HG03460 (cell line): ENCODE measurements around the gene MORC1.
"Not testable (repeated sequence)": the region's sequence is repeated elsewhere in the genome, so short reads cannot be mapped to it uniquely, and the experiment has no call there.

ENCODE experiments used
- ATAC-seq: cut with Tn5 transposase; IDR thresholded peaks from one replicate; pipeline ENCODE4 v1.9.1; 2021; ENCODE audit not compliant: unreplicated experiment

Gene MORC1

GRCh38 chr3:109117939-109118338 is at the start of gene MORC1:
MORC1 (minus strand) TSS chr3:109118134; CDS start chr3:109118059, 75 bp downstream.
- no peak for ATAC-seq

GRCh38 chr3:109165905-109166304 is 48.0 kb upstream of the MORC1 start:
- no peak for ATAC-seq

GRCh38 chr3:109161487-109162123 is 43.7 kb upstream of the MORC1 start:
- no peak for ATAC-seq

GRCh38 chr3:109155828-109156227 is 37.9 kb upstream of the MORC1 start:
- no peak for ATAC-seq

- ATAC-seq: no peak
Observed at GRCh38 chr3:109154979-109155378, 37.0 kb upstream of the MORC1 start.

- ATAC-seq: no peak
Observed at GRCh38 chr3:109152320-109152719, 34.4 kb upstream of the MORC1 start.

GRCh38 chr3:109149078-109149477 is 31.1 kb upstream of the MORC1 start:
- no peak for ATAC-seq

GRCh38 chr3:109143646-109144045 is 25.7 kb upstream of the MORC1 start:
- ATAC-seq: no peak

- no peak for ATAC-seq
Observed at GRCh38 chr3:109140318-109140717, 22.4 kb upstream of the MORC1 start.

GRCh38 chr3:109137761-109138160 is 19.8 kb upstream of the MORC1 start:
- ATAC-seq: no peak

- ATAC-seq: no peak
Observed at GRCh38 chr3:109136523-109136922, 18.6 kb upstream of the MORC1 start, which contains the start of gene C3orf85. C3orf85 (plus strand) TSS chr3:109136719; CDS start chr3:109136848, 129 bp downstream.

GRCh38 chr3:109133474-109133816 is 15.5 kb upstream of the MORC1 start:
- ATAC-seq: not testable (repeated sequence)

GRCh38 chr3:109132801-109133473 is 15.0 kb upstream of the MORC1 start:
- ATAC-seq: no peak

GRCh38 chr3:109131276-109131675 is 13.3 kb upstream of the MORC1 start:
- ATAC-seq: no peak

GRCh38 chr3:109127553-109127952 is 9.6 kb upstream of the MORC1 start:
- no peak for ATAC-seq

GRCh38 chr3:109125902-109126301 is 8.0 kb upstream of the MORC1 start:
- no peak for ATAC-seq

- no peak for ATAC-seq
Observed at GRCh38 chr3:109122690-109123089, 4.8 kb upstream of the MORC1 start.

- ATAC-seq: no peak
Observed at GRCh38 chr3:109118584-109118983, 650 bp upstream of the MORC1 start.

GRCh38 chr3:109116031-109116430 is 1.9 kb downstream of the MORC1 start:
- no peak for ATAC-seq

GRCh38 chr3:109115451-109115850 is 2.5 kb downstream of the MORC1 start:
- ATAC-seq: no peak

GRCh38 chr3:109114746-109115145 is 3.2 kb downstream of the MORC1 start:
- ATAC-seq: no peak

GRCh38 chr3:109112946-109113760 is 4.8 kb downstream of the MORC1 start:
- ATAC-seq: no peak
